Testis (tissue), 2 donors: ENCODE data around the gene OLR1.

ENCODE experiments used
- POLR2A ChIP-seq: fragments of 450-650 bp; IDR thresholded peaks from one replicate; pipeline ENCODE4 v1.6.1; 2017; ENCODE audit warnings: antibody characterized with exemption, mild to moderate bottlenecking, moderate library complexity
- TF ChIP-seq, protein P1 (sequence below), 3 experiments: fragments of 450-650 bp in 2 of 3; fragments of 200-600 bp in 1 of 3; sonication (generic) in 1 of 3; IDR thresholded peaks; one replicate each; pipeline ENCODE4 v1.5.1; 2016 to 2019; ENCODE audit warnings: antibody characterized with exemption in 3 of 3, mild to moderate bottlenecking in 2 of 3, moderate library complexity in 1 of 3

DNA sequence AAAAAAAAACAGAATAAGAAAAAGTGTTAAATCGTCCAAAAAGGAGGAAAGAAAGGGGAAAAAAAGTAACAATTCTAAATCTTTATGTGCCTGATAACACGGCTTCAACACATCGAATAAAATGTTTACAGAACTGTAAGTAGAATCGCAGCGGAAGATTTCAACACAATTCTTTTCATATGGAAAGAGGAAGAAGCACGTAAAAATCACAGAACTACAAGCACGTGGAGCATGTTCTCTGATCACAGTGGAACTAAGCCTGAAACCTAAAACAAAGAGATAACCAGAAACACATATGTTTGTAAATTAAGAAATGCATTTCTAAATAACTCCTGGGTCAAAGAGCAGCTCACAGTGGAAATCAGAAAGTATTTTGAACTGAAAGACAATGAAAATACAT, 50.7 kb downstream of the OLR1 start:
- TF ChIP-seq POLR2A: no peak
- TF ChIP-seq, protein P1, sequence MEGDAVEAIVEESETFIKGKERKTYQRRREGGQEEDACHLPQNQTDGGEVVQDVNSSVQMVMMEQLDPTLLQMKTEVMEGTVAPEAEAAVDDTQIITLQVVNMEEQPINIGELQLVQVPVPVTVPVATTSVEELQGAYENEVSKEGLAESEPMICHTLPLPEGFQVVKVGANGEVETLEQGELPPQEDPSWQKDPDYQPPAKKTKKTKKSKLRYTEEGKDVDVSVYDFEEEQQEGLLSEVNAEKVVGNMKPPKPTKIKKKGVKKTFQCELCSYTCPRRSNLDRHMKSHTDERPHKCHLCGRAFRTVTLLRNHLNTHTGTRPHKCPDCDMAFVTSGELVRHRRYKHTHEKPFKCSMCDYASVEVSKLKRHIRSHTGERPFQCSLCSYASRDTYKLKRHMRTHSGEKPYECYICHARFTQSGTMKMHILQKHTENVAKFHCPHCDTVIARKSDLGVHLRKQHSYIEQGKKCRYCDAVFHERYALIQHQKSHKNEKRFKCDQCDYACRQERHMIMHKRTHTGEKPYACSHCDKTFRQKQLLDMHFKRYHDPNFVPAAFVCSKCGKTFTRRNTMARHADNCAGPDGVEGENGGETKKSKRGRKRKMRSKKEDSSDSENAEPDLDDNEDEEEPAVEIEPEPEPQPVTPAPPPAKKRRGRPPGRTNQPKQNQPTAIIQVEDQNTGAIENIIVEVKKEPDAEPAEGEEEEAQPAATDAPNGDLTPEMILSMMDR (IDR thresholded peaks at IDR 0.05): no peak
